H1 (cell line): Measurements from ENCODE around the gene FBXO28. TPM values are rescaled to one million over a fixed set of nuclear protein-coding genes. Genes with fewer than 3 reads are reported as not detected.
A peak's percentile ranks its signal among the peaks of the same experiment; 100 is the strongest.

ENCODE experiments used
- CTCF ChIA-PET: fragments of 300-600 bp; sonication (Branson Sonifier 250); formaldehyde crosslinking; loops from one replicate; lab custom pipeline; 2021; ENCODE audit not compliant: partially characterized antibody; lab: Charles Lee
- POLR2A ChIA-PET: fragments of 300-600 bp; sonication (Branson Sonifier 250); formaldehyde crosslinking; loops from one replicate; lab custom pipeline; 2021; ENCODE audit warnings: inconsistent platforms; ENCODE audit not compliant: partially characterized antibody; lab: Charles Lee
- DNase-seq, 2 experiments: peaks; one replicate each; pipeline versions ENCODE4 v3.0.0 to v3.0.0-alpha.2; 2010 to 2022; ENCODE audit warnings: low spot score in 2 of 2, low read depth in 1 of 2, mixed read lengths in 1 of 2
- FAIRE-seq: peaks from 2 replicates; lab custom pipeline; 2011; peaks lifted over from hg19 to GRCh38; lab: Jason Lieb, UNC
- H2AFZ ChIP-seq: 2 replicates; pipeline ENCODE4 v1.8.1; 2012; ENCODE audit warnings: low read length, inconsistent platforms
- H2AK5ac ChIP-seq: 2 replicates; pipeline ENCODE4 v1.6.1; 2013; ENCODE audit warnings: low read depth, low read length
- H2BK120ac ChIP-seq: replicated peaks from 2 replicates; pipeline ENCODE3; 2013; ENCODE audit warnings: low read depth, low read length, inconsistent platforms
- H2BK12ac ChIP-seq: 2 replicates; pipeline ENCODE4 v1.6.1; 2013; ENCODE audit warnings: low read depth, low read length
- H2BK15ac ChIP-seq: 2 replicates; pipeline ENCODE4 v1.6.1; 2013; ENCODE audit warnings: low read length
- H2BK20ac ChIP-seq: 2 replicates; pipeline ENCODE4 v1.6.1; 2013; ENCODE audit warnings: low read length
- H2BK5ac ChIP-seq: 2 replicates; pipeline ENCODE4 v1.6.1; 2013; ENCODE audit warnings: low read depth, low read length
- H3K14ac ChIP-seq: 2 replicates; pipeline ENCODE4 v1.6.1; 2013; ENCODE audit warnings: inconsistent platforms; ENCODE audit not compliant: insufficient read length
- H3K18ac ChIP-seq: 2 replicates; pipeline ENCODE4 v1.6.1; 2013; ENCODE audit warnings: low read length; ENCODE audit errors: extremely low read depth
- H3K23ac ChIP-seq: 2 replicates; pipeline ENCODE4 v1.6.1; 2013; ENCODE audit warnings: inconsistent platforms; ENCODE audit not compliant: insufficient read length
- H3K23me2 ChIP-seq: 2 replicates; pipeline ENCODE4 v1.6.1; 2013; ENCODE audit warnings: low read depth, low read length
- H3K27ac ChIP-seq: 2 replicates; pipeline ENCODE4 v1.6.1; 2011; ENCODE audit warnings: low read depth, low read length, inconsistent platforms
- H3K27me3 ChIP-seq, 4 experiments: replicated peaks in 1 of 4; 1 replicate in 1 of 4; 2 replicates in 3 of 4; pipeline versions ENCODE4 v1.6.1 to v1.8.1; 2011 to 2013; ENCODE audit warnings: low read length in 3 of 4, mild to moderate bottlenecking in 3 of 4, inconsistent platforms in 2 of 4, mixed read lengths in 2 of 4, moderate library complexity in 1 of 4; ENCODE audit not compliant: control insufficient read depth in 3 of 4, insufficient read depth in 3 of 4; ENCODE audit errors: extremely low read depth in 1 of 4
- H3K36me3 ChIP-seq, 4 experiments: 2 replicates each; pipeline versions ENCODE4 v1.6.1 to v1.8.1; 2011 to 2013; ENCODE audit warnings: mild to moderate bottlenecking in 4 of 4, low read length in 3 of 4, moderate library complexity in 2 of 4, control low read depth in 1 of 4, inconsistent platforms in 1 of 4; ENCODE audit not compliant: insufficient read depth in 4 of 4, control insufficient read depth in 2 of 4
- H3K4ac ChIP-seq: replicated peaks from 2 replicates; pipeline ENCODE3; 2013; ENCODE audit warnings: low read length, low read depth, mixed read lengths, inconsistent platforms; ENCODE audit not compliant: insufficient read length
- H3K4me1 ChIP-seq, 4 experiments: replicated peaks in 1 of 4; 1 replicate in 1 of 4; 2 replicates in 3 of 4; pipeline versions ENCODE4 v1.6.1 to v1.8.1; 2011 to 2013; ENCODE audit warnings: low read length in 3 of 4, inconsistent platforms in 2 of 4, mixed read lengths in 1 of 4; ENCODE audit not compliant: insufficient read depth in 4 of 4, control insufficient read depth in 3 of 4
- H3K4me2 ChIP-seq, 2 experiments: 2 replicates each; pipeline versions ENCODE4 v1.6.1 to v1.8.1; 2011 to 2013; ENCODE audit warnings: low read depth in 2 of 2, low read length in 2 of 2, control low read depth in 1 of 2, inconsistent platforms in 1 of 2, mild to moderate bottlenecking in 1 of 2; ENCODE audit not compliant: insufficient read depth in 1 of 2
- H3K4me3 ChIP-seq, 4 experiments: fragments of 200-600, 300-600 bp in 1 of 4; sonication (generic), shearing (Covaris generic), sonication (Bioruptor Twin) in 1 of 4; 2 replicates each; pipeline versions ENCODE4 v1.5.1 to v1.8.1; 2011 to 2016; ENCODE audit warnings: low read length in 4 of 4, low read depth in 3 of 4, control low read depth in 2 of 4, inconsistent platforms in 2 of 4, mild to moderate bottlenecking in 2 of 4, mixed read lengths in 1 of 4, moderate library complexity in 1 of 4; ENCODE audit not compliant: insufficient read depth in 2 of 4; ENCODE audit errors: extremely low read depth in 1 of 4
- H3K56ac ChIP-seq: replicated peaks from 2 replicates; pipeline ENCODE3; 2013; ENCODE audit warnings: low read depth, mild to moderate bottlenecking, mixed read lengths, low read length, inconsistent platforms; ENCODE audit not compliant: insufficient read length
- H3K79me1 ChIP-seq: 2 replicates; pipeline ENCODE4 v1.6.1; 2013; ENCODE audit warnings: low read depth, low read length, control low read depth
- H3K79me2 ChIP-seq, 2 experiments: 2 replicates each; pipeline versions ENCODE4 v1.6.1 to v1.8.1; 2012 to 2013; ENCODE audit warnings: low read length in 2 of 2, mild to moderate bottlenecking in 2 of 2, inconsistent platforms in 1 of 2; ENCODE audit not compliant: insufficient read depth in 2 of 2, control insufficient read depth in 1 of 2
- H3K9ac ChIP-seq, 4 experiments: replicated peaks in 1 of 4; 1 replicate in 1 of 4; 2 replicates in 3 of 4; pipeline versions ENCODE4 v1.6.1 to v1.8.1; 2011 to 2013; ENCODE audit warnings: low read depth in 3 of 4, low read length in 3 of 4, control low read depth in 2 of 4, mild to moderate bottlenecking in 2 of 4, moderate library complexity in 2 of 4, inconsistent platforms in 1 of 4; ENCODE audit errors: extremely low read depth in 1 of 4
- H3K9me3 ChIP-seq, 2 experiments: 2 replicates each; pipeline versions ENCODE4 v1.6.1 to v1.8.1; 2012 to 2013; ENCODE audit warnings: mild to moderate bottlenecking in 2 of 2, moderate library complexity in 2 of 2, control low read depth in 1 of 2, inconsistent platforms in 1 of 2, low read depth in 1 of 2, low read length in 1 of 2, mixed read lengths in 1 of 2; ENCODE audit not compliant: insufficient read depth in 2 of 2
- H4K20me1 ChIP-seq, 2 experiments: replicated peaks in 1 of 2; 2 replicates each; pipeline versions ENCODE3 to v1.8.1; 2011 to 2013; ENCODE audit warnings: inconsistent platforms in 2 of 2, low read length in 2 of 2, mild to moderate bottlenecking in 1 of 2; ENCODE audit not compliant: insufficient read depth in 2 of 2, control insufficient read depth in 1 of 2
- H4K5ac ChIP-seq: 2 replicates; pipeline ENCODE4 v1.6.1; 2013; ENCODE audit warnings: low read length, low read depth, mixed read lengths, inconsistent platforms; ENCODE audit not compliant: insufficient read length
- H4K8ac ChIP-seq: 2 replicates; pipeline ENCODE4 v1.8.0; 2013; ENCODE audit warnings: mild to moderate bottlenecking, moderate library complexity, low read length, inconsistent platforms; ENCODE audit not compliant: insufficient read depth; ENCODE audit errors: extremely low read depth
- H4K91ac ChIP-seq: replicated peaks from 2 replicates; pipeline ENCODE3; 2013; ENCODE audit warnings: low read length, mixed read lengths, inconsistent platforms; ENCODE audit not compliant: insufficient read length
- CREB1 ChIP-seq: IDR thresholded peaks from 2 replicates; pipeline ENCODE4 v1.6.1; 2012; ENCODE audit warnings: inconsistent platforms
- JUND ChIP-seq: IDR thresholded peaks from 2 replicates; pipeline ENCODE4 v1.6.1; 2011; ENCODE audit warnings: mild to moderate bottlenecking, improper control_type of control experiment, low read length
- KDM4A ChIP-seq: IDR thresholded peaks from one replicate; pipeline ENCODE4 v1.7.1; 2012; ENCODE audit warnings: low read depth, mild to moderate bottlenecking, moderate library complexity, low read length, inconsistent platforms; ENCODE audit not compliant: severe bottlenecking
- MAFK ChIP-seq: IDR thresholded peaks from 2 replicates; pipeline ENCODE4 v1.6.1; 2012; ENCODE audit warnings: low read depth, mild to moderate bottlenecking, improper control_type of control experiment, low read length
- PHF8 ChIP-seq: fragments of 200-600 bp; sonication (generic); conservative IDR thresholded peaks from 2 replicates; pipeline ENCODE4 v1.7.1; 2012; ENCODE audit warnings: low read depth, mild to moderate bottlenecking, inconsistent platforms, low read length, moderate library complexity
- RAD21 ChIP-seq, 2 experiments: IDR thresholded peaks in 1 of 2; conservative IDR thresholded peaks in 1 of 2; 2 replicates each; pipeline ENCODE4 v1.6.1; 2011; ENCODE audit warnings: low read depth in 2 of 2, low read length in 2 of 2, improper control_type of control experiment in 1 of 2, inconsistent platforms in 1 of 2, mild to moderate bottlenecking in 1 of 2, moderate library complexity in 1 of 2
- SIN3A ChIP-seq, 2 experiments: IDR thresholded peaks in 1 of 2; conservative IDR thresholded peaks in 1 of 2; 2 replicates each; pipeline ENCODE4 v1.6.1; 2011 to 2012; ENCODE audit warnings: low read length in 2 of 2, improper control_type of control experiment in 1 of 2, low read depth in 1 of 2, mild to moderate bottlenecking in 1 of 2
- WGBS, 2 experiments: shearing (Covaris generic) in 1 of 2; methylation state at CpG; one replicate each; pipeline versions ENCODE4 v1.1.6 to v1.1.7; 2013 to 2015; ENCODE audit warnings: low lambda C conversion rate in 2 of 2, mixed read lengths in 2 of 2, inconsistent platforms in 1 of 2, low coverage in 1 of 2, missing lambda C conversion rate in 1 of 2; ENCODE audit not compliant: insufficient replicate concordance in 2 of 2, insufficient coverage in 1 of 2, insufficient read length in 1 of 2; ENCODE audit errors: extremely low coverage in 1 of 2, missing lambda C conversion rate in 1 of 2; 5-methylcytosine and 5-hydroxymethylcytosine counted together
- polyA plus RNA-seq, 7 experiments: library from polyadenylated mRNA; depleted of rRNA in 3 of 7; stranded (reverse) in 5 of 7; unstranded in 2 of 7; fragments of >200 nt in 5 of 7; fragments of 200-250 nt in 2 of 7; gene quantifications; 1 replicate in 5 of 7; 2 replicates in 1 of 7; 4 replicates in 1 of 7; pipeline versions ENCODE4 v1.2.1 to v1.2.3, GENCODE V29; 2011 to 2013; ENCODE audit warnings: missing spikeins in 2 of 7, mixed read lengths in 2 of 7
- total RNA-seq: library from RNA; stranded (reverse); fragmentation: NEBNext Ultra II Directional; extraction: Animal tissue kit (Norgen Biotek cat#: 25700); gene quantifications from 2 replicates; pipeline ENCODE4 v1.2.1, GENCODE V29; 2021
- TF ChIP-seq, protein P1 (sequence below), 3 experiments: IDR thresholded peaks; 1 replicate in 2 of 3; 2 replicates in 1 of 3; pipeline versions ENCODE4 v1.5.1 to v1.6.1; 2011; ENCODE audit warnings: low read length in 3 of 3, mild to moderate bottlenecking in 3 of 3, inconsistent platforms in 2 of 3, low read depth in 1 of 3, moderate library complexity in 1 of 3; ENCODE audit not compliant: insufficient read depth in 1 of 3; ENCODE audit errors: control extremely low read depth in 1 of 3

FBXO28 gene
- total and polyA plus RNA-seq, 2 of the 8 experiments (the other 6 are each of a cell fraction or from before 2014, with no cell fraction given) = 10.3 to 42.5 TPM

DNA sequence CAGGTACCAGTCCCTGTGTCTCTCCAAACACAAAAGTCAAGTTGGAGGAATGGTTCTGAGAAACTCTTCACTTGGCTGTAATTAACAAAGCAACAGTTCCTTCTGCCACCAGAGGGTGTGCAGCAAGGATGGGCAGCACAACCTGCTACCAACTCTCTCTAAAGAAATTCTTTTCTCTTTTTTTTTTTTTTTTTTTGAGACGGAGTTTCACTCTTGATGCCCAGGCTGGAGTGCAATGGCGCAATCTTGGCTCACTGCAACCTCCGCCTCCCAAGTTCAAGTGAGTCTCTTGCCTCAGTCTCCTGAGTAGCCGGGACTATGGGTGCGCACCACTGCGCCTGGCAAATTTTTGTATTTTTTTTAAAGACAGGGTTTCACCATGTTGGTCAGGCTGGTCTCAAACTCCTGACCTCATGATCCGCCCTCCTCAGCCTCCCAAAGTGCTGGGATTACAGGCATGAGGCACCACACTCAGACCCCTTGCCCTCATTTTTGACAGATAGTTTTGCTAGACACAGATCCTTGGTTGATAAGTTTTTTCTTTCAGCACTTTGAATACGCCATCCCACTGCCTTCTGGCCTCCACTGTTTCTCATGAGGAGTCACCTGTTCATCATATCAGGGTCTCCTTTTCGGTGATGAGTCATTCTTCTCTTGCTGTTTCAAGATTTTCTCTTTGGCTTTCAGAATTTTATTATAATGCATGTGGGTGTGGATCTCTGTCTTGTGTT lies 57.0 kb downstream of the FBXO28 start:
- Histone ChIP-seq H4K8ac (no peak overlapping the region), H3K4me2 (no peak overlapping the region), H3K23me2 (peaks cover 3% of the 10 kb centered on the region; the same call in 1 of the 2 replicates), H2BK120ac (no peak overlapping the region), H2AK5ac (peak overlapping the region; percentile 96; the same call in 1 of the 2 replicates), H3K4me1 (peaks cover 0 to 12% (median 3%) of the 10 kb centered on the region in 4 experiments; a peak in 3 of 7 replicates), H3K27ac (no peak overlapping the region), H3K56ac (no peak overlapping the region), H3K79me2 (no peaks in the 10 kb centered on the region), H3K14ac (no peak overlapping the region), H2BK15ac (0 out of 2 replicates have a peak overlapping the region, but pooled peaks have one; percentile 66), H3K36me3 (no peaks in the 10 kb centered on the region), H3K4me3 (no peak overlapping the region), H3K27me3 (no peaks in the 10 kb centered on the region), H3K9ac (no peak overlapping the region), H4K20me1 (no peaks in the 10 kb centered on the region), H3K18ac (peak overlapping the region; percentile 87; the same call in 1 of the 2 replicates), H3K4ac (no peak overlapping the region), H2BK20ac (no peak overlapping the region), H3K23ac (no peak overlapping the region), H4K91ac (no peak overlapping the region), H2BK5ac (peak overlapping the region; percentile 77; the same call in 1 of the 2 replicates), H2AFZ (peak overlapping the region; percentile 82; the same call in 1 of the 2 replicates), H4K5ac (no peak overlapping the region), H3K9me3 (no peaks in the 10 kb centered on the region), H3K79me1 (no peaks in the 10 kb centered on the region), H2BK12ac (peak overlapping the region; percentile 91)
- 94% methylated on average over 8 of the region's 9 CpGs; no CpG with 5 or more reads in 1 of the 2 experiments for WGBS, 2 experiments
- TF ChIP-seq KDM4A (no peak), MAFK (no peak), SIN3A (conservative IDR thresholded peaks at IDR 0.05 in 1 of 2, IDR thresholded peaks at IDR 0.05 in 1 of 2; ENCODE audit: low read depth in 1 of 2, low read length in 2 of 2) (no peak), PHF8 (no peak), CREB1 (no peak), JUND (peak; percentile 49; the same call in 1 of the 2 replicates), RAD21 (IDR thresholded peaks at IDR 0.05 in 1 of 2, conservative IDR thresholded peaks at IDR 0.05 in 1 of 2; ENCODE audit: low read depth in 2 of 2, low read length in 2 of 2) (peak; percentile 52 to 57)
- TF ChIP-seq, protein P1, sequence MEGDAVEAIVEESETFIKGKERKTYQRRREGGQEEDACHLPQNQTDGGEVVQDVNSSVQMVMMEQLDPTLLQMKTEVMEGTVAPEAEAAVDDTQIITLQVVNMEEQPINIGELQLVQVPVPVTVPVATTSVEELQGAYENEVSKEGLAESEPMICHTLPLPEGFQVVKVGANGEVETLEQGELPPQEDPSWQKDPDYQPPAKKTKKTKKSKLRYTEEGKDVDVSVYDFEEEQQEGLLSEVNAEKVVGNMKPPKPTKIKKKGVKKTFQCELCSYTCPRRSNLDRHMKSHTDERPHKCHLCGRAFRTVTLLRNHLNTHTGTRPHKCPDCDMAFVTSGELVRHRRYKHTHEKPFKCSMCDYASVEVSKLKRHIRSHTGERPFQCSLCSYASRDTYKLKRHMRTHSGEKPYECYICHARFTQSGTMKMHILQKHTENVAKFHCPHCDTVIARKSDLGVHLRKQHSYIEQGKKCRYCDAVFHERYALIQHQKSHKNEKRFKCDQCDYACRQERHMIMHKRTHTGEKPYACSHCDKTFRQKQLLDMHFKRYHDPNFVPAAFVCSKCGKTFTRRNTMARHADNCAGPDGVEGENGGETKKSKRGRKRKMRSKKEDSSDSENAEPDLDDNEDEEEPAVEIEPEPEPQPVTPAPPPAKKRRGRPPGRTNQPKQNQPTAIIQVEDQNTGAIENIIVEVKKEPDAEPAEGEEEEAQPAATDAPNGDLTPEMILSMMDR (IDR thresholded peaks at IDR 0.05; ENCODE audit: control extremely low read depth in 1 of 3, insufficient read depth in 1 of 3, low read depth in 1 of 3, low read length in 3 of 3) = peak; percentile 24 to 62 (median 43)
- FAIRE-seq (no peak), DNase-seq (no peak)
- ChIA-PET POLR2A (no interaction called here), CTCF (interaction anchor here (1.0 to 2.6 kb wide), 7 partner anchors 8 to 134 kb away, joined by 3 to 14 read pairs (median 5); partner anchors contain the start of gene DEGS1)
